Measurements from ENCODE around the gene DYNLRB1.
A peak's percentile ranks its signal among the peaks of the same experiment; 100 is the strongest.

The DYNLRB1 gene

GRCh38 chr20:34547844-34548613 lies 31.8 kb downstream of the DYNLRB1 start:
- H3K9me3 ChIP-seq (ENCODE audit: control insufficient read depth, insufficient read depth, low read length): no peaks in the 10 kb centered on the region
- H3K4me1 ChIP-seq (ENCODE audit: insufficient read depth, low read length): peaks cover 3% of the 10 kb centered on the region; the same call in 1 of the 2 replicates
- no peak overlapping the region for H3K9ac ChIP-seq (ENCODE audit: low read depth, low read length)
- H3K36me3 ChIP-seq (ENCODE audit: insufficient read depth, low read length): no peaks in the 10 kb centered on the region

GRCh38 chr20:34549291-34549928 lies 33.2 kb downstream of the DYNLRB1 start:
- Histone ChIP-seq H3K4me1 (ENCODE audit: insufficient read depth, low read length) (no peaks in the 10 kb centered on the region; the same call in 1 of the 2 replicates), H3K9me3 (ENCODE audit: control insufficient read depth, insufficient read depth, low read length) (no peaks in the 10 kb centered on the region), H3K36me3 (ENCODE audit: insufficient read depth, low read length) (no peaks in the 10 kb centered on the region), H3K9ac (ENCODE audit: low read depth, low read length) (no peak overlapping the region)

- H3K9ac ChIP-seq (ENCODE audit: low read depth, low read length): no peak overlapping the region
- H3K9me3 ChIP-seq (ENCODE audit: control insufficient read depth, insufficient read depth, low read length): no peaks in the 10 kb centered on the region
- H3K36me3 ChIP-seq (ENCODE audit: insufficient read depth, low read length): no peaks in the 10 kb centered on the region
- no peaks in the 10 kb centered on the region; the same call in 1 of the 2 replicates for H3K4me1 ChIP-seq (ENCODE audit: insufficient read depth, low read length)
These were observed 33.7 kb downstream of the DYNLRB1 start for GRCh38 chr20:34549929-34550305.

- no peaks in the 10 kb centered on the region; the same call in 1 of the 2 replicates for H3K4me1 ChIP-seq (ENCODE audit: insufficient read depth, low read length)
- no peaks in the 10 kb centered on the region for H3K9me3 ChIP-seq (ENCODE audit: control insufficient read depth, insufficient read depth, low read length)
- no peak overlapping the region for H3K9ac ChIP-seq (ENCODE audit: low read depth, low read length)
- no peaks in the 10 kb centered on the region for H3K36me3 ChIP-seq (ENCODE audit: insufficient read depth, low read length)
These were observed 36.3 kb downstream of the DYNLRB1 start for GRCh38 chr20:34552569-34552968.

GRCh38 chr20:34553366-34553867 lies 37.2 kb downstream of the DYNLRB1 start:
- Histone ChIP-seq H3K9ac (ENCODE audit: low read depth, low read length) (no peak overlapping the region), H3K36me3 (ENCODE audit: insufficient read depth, low read length) (no peaks in the 10 kb centered on the region), H3K9me3 (ENCODE audit: control insufficient read depth, insufficient read depth, low read length) (no peaks in the 10 kb centered on the region), H3K4me1 (ENCODE audit: insufficient read depth, low read length) (no peaks in the 10 kb centered on the region; the same call in 1 of the 2 replicates)

GRCh38 chr20:34557936-34558319 lies 41.7 kb downstream of the DYNLRB1 start:
- H3K9ac ChIP-seq (ENCODE audit: low read depth, low read length): peak overlapping the region; percentile 83; the same call in 1 of the 2 replicates
- no peaks in the 10 kb centered on the region for H3K36me3 ChIP-seq (ENCODE audit: insufficient read depth, low read length)
- no peaks in the 10 kb centered on the region for H3K4me1 ChIP-seq (ENCODE audit: insufficient read depth, low read length)
- H3K9me3 ChIP-seq (ENCODE audit: control insufficient read depth, insufficient read depth, low read length): no peaks in the 10 kb centered on the region

GRCh38 chr20:34558320-34559218 lies 42.3 kb downstream of the DYNLRB1 start, which contains the start of gene MAP1LC3A:
Gene MAP1LC3A (plus strand): TSS chr20:34558718. CDS start chr20:34558869, 151 bp downstream.
- no peaks in the 10 kb centered on the region for H3K9me3 ChIP-seq (ENCODE audit: control insufficient read depth, insufficient read depth, low read length)
- peak within 1 kb of the TSS; percentile 83 for H3K9ac ChIP-seq (ENCODE audit: low read depth, low read length)

GRCh38 chr20:34559311-34560140 lies 43.3 kb downstream of the DYNLRB1 start:
- Histone ChIP-seq H3K9me3 (ENCODE audit: control insufficient read depth, insufficient read depth, low read length) (no peaks in the 10 kb centered on the region), H3K36me3 (ENCODE audit: insufficient read depth, low read length) (no peaks in the 10 kb centered on the region), H3K4me1 (ENCODE audit: insufficient read depth, low read length) (no peaks in the 10 kb centered on the region), H3K9ac (ENCODE audit: low read depth, low read length) (no peak overlapping the region; the same call in 1 of the 2 replicates)

More at GRCh38 chr20:34558320-34559218, 42.3 kb downstream of the DYNLRB1 start, which contains the start of gene MAP1LC3A:
- no peaks in the 10 kb centered on the region for H3K4me1 ChIP-seq (ENCODE audit: insufficient read depth, low read length)
- no peaks in the 10 kb centered on the region for H3K36me3 ChIP-seq (ENCODE audit: insufficient read depth, low read length)

GRCh38 chr20:34560141-34560523 lies 43.9 kb downstream of the DYNLRB1 start:
- H3K9ac ChIP-seq (ENCODE audit: low read depth, low read length): no peak overlapping the region

GRCh38 chr20:34560614-34561013 lies 44.4 kb downstream of the DYNLRB1 start:
- Histone ChIP-seq H3K9ac (ENCODE audit: low read depth, low read length) (no peak overlapping the region), H3K36me3 (ENCODE audit: insufficient read depth, low read length) (no peaks in the 10 kb centered on the region), H3K9me3 (ENCODE audit: control insufficient read depth, insufficient read depth, low read length) (no peaks in the 10 kb centered on the region), H3K4me1 (ENCODE audit: insufficient read depth, low read length) (no peaks in the 10 kb centered on the region)

More at GRCh38 chr20:34560141-34560523, 43.9 kb downstream of the DYNLRB1 start:
- no peaks in the 10 kb centered on the region for H3K9me3 ChIP-seq (ENCODE audit: control insufficient read depth, insufficient read depth, low read length)
- H3K4me1 ChIP-seq (ENCODE audit: insufficient read depth, low read length): no peaks in the 10 kb centered on the region
- H3K36me3 ChIP-seq (ENCODE audit: insufficient read depth, low read length): no peaks in the 10 kb centered on the region

GRCh38 chr20:34561661-34562060 lies 45.4 kb downstream of the DYNLRB1 start:
- H3K36me3 ChIP-seq (ENCODE audit: insufficient read depth, low read length): no peaks in the 10 kb centered on the region
- H3K9me3 ChIP-seq (ENCODE audit: control insufficient read depth, insufficient read depth, low read length): no peaks in the 10 kb centered on the region
- no peak overlapping the region for H3K9ac ChIP-seq (ENCODE audit: low read depth, low read length)
- H3K4me1 ChIP-seq (ENCODE audit: insufficient read depth, low read length): no peaks in the 10 kb centered on the region

- no peaks in the 10 kb centered on the region for H3K9me3 ChIP-seq (ENCODE audit: control insufficient read depth, insufficient read depth, low read length)
- H3K9ac ChIP-seq (ENCODE audit: low read depth, low read length): no peak overlapping the region; the same call in 1 of the 2 replicates
- H3K4me1 ChIP-seq (ENCODE audit: insufficient read depth, low read length): no peaks in the 10 kb centered on the region
- no peaks in the 10 kb centered on the region for H3K36me3 ChIP-seq (ENCODE audit: insufficient read depth, low read length)
These were observed 46.4 kb downstream of the DYNLRB1 start for GRCh38 chr20:34562641-34563040.

- Histone ChIP-seq H3K9ac (ENCODE audit: low read depth, low read length) (no peak overlapping the region), H3K9me3 (ENCODE audit: control insufficient read depth, insufficient read depth, low read length) (no peaks in the 10 kb centered on the region), H3K4me1 (ENCODE audit: insufficient read depth, low read length) (no peaks in the 10 kb centered on the region), H3K36me3 (ENCODE audit: insufficient read depth, low read length) (no peaks in the 10 kb centered on the region)
These were observed 48.6 kb downstream of the DYNLRB1 start for GRCh38 chr20:34564833-34565232.

All from ES-I3 (cell line).